BE2C (cell line): Measurements from ENCODE around the gene NAGK.
A peak's percentile ranks its signal among the peaks of the same experiment; 100 is the strongest.

ENCODE experiments used
- DNase-seq: peaks from one replicate; pipeline ENCODE4 v3.0.0-alpha.2; 2020
- H3K27me3 ChIP-seq: fragments of 250-450 bp; sonication (Bioruptor Pico); 2 replicates; pipeline ENCODE4 v1.5.1; 2020; ENCODE audit warnings: mild to moderate bottlenecking
- H3K36me3 ChIP-seq: fragments of 250-450 bp; sonication (Bioruptor Pico); 2 replicates; pipeline ENCODE4 v1.5.1; 2020; ENCODE audit warnings: mild to moderate bottlenecking
- H3K4me1 ChIP-seq: fragments of 250-450 bp; sonication (Bioruptor Pico); 2 replicates; pipeline ENCODE4 v1.5.1; 2020
- H3K4me3 ChIP-seq: 2 replicates; pipeline ENCODE4 v1.5.1; 2011; ENCODE audit warnings: low read depth, low read length
- H3K9me3 ChIP-seq: fragments of 250-450 bp; sonication (Bioruptor Pico); 2 replicates; pipeline ENCODE4 v1.5.1; 2020
- CTCF ChIP-seq: IDR thresholded peaks from 2 replicates; pipeline ENCODE4 v1.5.1; 2012; ENCODE audit warnings: mild to moderate bottlenecking, low read depth, low read length

NAGK gene

GRCh38 chr2:71063216-71063615 lies 5.2 kb upstream of the NAGK start:
- Histone ChIP-seq H3K9me3 (no peaks in the 10 kb centered on the region), H3K36me3 (no peaks in the 10 kb centered on the region), H3K27me3 (no peaks in the 10 kb centered on the region; the same call in 1 of the 2 replicates), H3K4me3 (no peak overlapping the region), H3K4me1 (no peaks in the 10 kb centered on the region)
- no peak for TF ChIP-seq CTCF
- DNase-seq: no peak

GRCh38 chr2:71064110-71064611 lies 4.3 kb upstream of the NAGK start:
- Histone ChIP-seq H3K4me3 (no peak overlapping the region), H3K27me3 (no peaks in the 10 kb centered on the region; the same call in 1 of the 2 replicates), H3K4me1 (no peaks in the 10 kb centered on the region), H3K9me3 (no peaks in the 10 kb centered on the region), H3K36me3 (no peaks in the 10 kb centered on the region)
- TF ChIP-seq CTCF: no peak
- no peak for DNase-seq

GRCh38 chr2:71064754-71065621 lies 3.5 kb upstream of the NAGK start:
- no peaks in the 10 kb centered on the region for H3K9me3 ChIP-seq
- H3K36me3 ChIP-seq: no peaks in the 10 kb centered on the region
- H3K4me1 ChIP-seq: no peaks in the 10 kb centered on the region
- no peak overlapping the region for H3K4me3 ChIP-seq
- no peak for DNase-seq
- TF ChIP-seq CTCF: no peak
- H3K27me3 ChIP-seq: no peaks in the 10 kb centered on the region; the same call in 1 of the 2 replicates

GRCh38 chr2:71066856-71067255 lies 1.6 kb upstream of the NAGK start:
- no peak for TF ChIP-seq CTCF
- no peak for DNase-seq
- Histone ChIP-seq H3K27me3 (no peaks in the 10 kb centered on the region), H3K9me3 (no peaks in the 10 kb centered on the region), H3K4me1 (no peaks in the 10 kb centered on the region), H3K36me3 (no peaks in the 10 kb centered on the region), H3K4me3 (no peak overlapping the region)

GRCh38 chr2:71067567-71068217 lies 756 bp upstream of the NAGK start:
- no peak for DNase-seq
- TF ChIP-seq CTCF: no peak
- no peaks in the 10 kb centered on the region for H3K36me3 ChIP-seq
- H3K4me3 ChIP-seq: peak overlapping the region; percentile 70
- H3K9me3 ChIP-seq: no peaks in the 10 kb centered on the region
- no peaks in the 10 kb centered on the region for H3K4me1 ChIP-seq
- H3K27me3 ChIP-seq: no peaks in the 10 kb centered on the region

GRCh38 chr2:71069376-71069775 lies 928 bp downstream of the NAGK start:
- Histone ChIP-seq H3K4me3 (peak overlapping the region; percentile 70), H3K9me3 (no peaks in the 10 kb centered on the region), H3K27me3 (no peaks in the 10 kb centered on the region), H3K36me3 (no peaks in the 10 kb centered on the region), H3K4me1 (no peaks in the 10 kb centered on the region)
- no peak for TF ChIP-seq CTCF
- DNase-seq: no peak
